GM12891 (cell line): ENCODE data around the gene RASIP1.

Source experiments
- PAX5 ChIP-seq: IDR thresholded peaks from 2 replicates; pipeline ENCODE4 v1.6.1; 2011; ENCODE audit warnings: low read length, moderate library complexity, mild to moderate bottlenecking; ENCODE audit not compliant: insufficient read depth, severe bottlenecking
- POLR2A ChIP-seq: IDR thresholded peaks from 2 replicates; pipeline ENCODE4 v1.6.1; 2011; ENCODE audit warnings: low read depth, low read length, control low read depth
- POLR2AphosphoS5 ChIP-seq: IDR thresholded peaks from 2 replicates; pipeline ENCODE4 v1.6.1; 2011; ENCODE audit warnings: low read depth, low read length, control low read depth
- POU2F2 ChIP-seq: IDR thresholded peaks from 2 replicates; pipeline ENCODE4 v1.6.1; 2011; ENCODE audit warnings: low read depth, mild to moderate bottlenecking, control low read depth, low read length, moderate library complexity
- TAF1 ChIP-seq: IDR thresholded peaks from 2 replicates; pipeline ENCODE4 v1.6.1; 2011; ENCODE audit warnings: low read depth, low read length, control low read depth

- TF ChIP-seq POLR2A (no peak), POLR2AphosphoS5 (no peak), TAF1 (no peak), PAX5 (no peak), POU2F2 (no peak)
Measured at GRCh38 chr19:48711106-48711662, 29.2 kb downstream of the RASIP1 start.
